Liver (tissue), 9 donors: ENCODE data around the gene SLC35F4. TPM values are rescaled to one million over a fixed set of nuclear protein-coding genes. Genes with fewer than 3 reads are reported as not detected.

ENCODE experiments used
- DNase-seq: peaks from one replicate; pipeline ENCODE4 v3.0.0-alpha.2; 2017; ENCODE audit warnings: low spot score
- H3K27ac ChIP-seq, 2 donors: one replicate each; pipeline ENCODE4 v1.7.0; 2013; ENCODE audit warnings: inconsistent platforms in 2 of 2, low read length in 2 of 2, control low read depth in 1 of 2, low read depth in 1 of 2, mild to moderate bottlenecking in 1 of 2
- H3K27me3 ChIP-seq, 4 donors: one replicate each; pipeline versions ENCODE4 v1.6.1 to v1.7.0; 2013; ENCODE audit warnings: low read length in 3 of 4, inconsistent platforms in 1 of 4, mild to moderate bottlenecking in 1 of 4, moderate library complexity in 1 of 4; ENCODE audit not compliant: control insufficient read depth in 4 of 4, insufficient read depth in 4 of 4
- H3K36me3 ChIP-seq, 4 donors: one replicate each; pipeline versions ENCODE4 v1.6.1 to v1.7.0; 2013; ENCODE audit warnings: low read length in 3 of 4, mild to moderate bottlenecking in 3 of 4, low read depth in 1 of 4, moderate library complexity in 1 of 4; ENCODE audit not compliant: control insufficient read depth in 4 of 4, insufficient read depth in 3 of 4
- H3K4me1 ChIP-seq, 4 donors: one replicate each; pipeline versions ENCODE4 v1.6.1 to v1.7.0; 2013; ENCODE audit warnings: low read length in 3 of 4, mild to moderate bottlenecking in 3 of 4, moderate library complexity in 1 of 4; ENCODE audit not compliant: control insufficient read depth in 4 of 4, insufficient read depth in 4 of 4
- H3K4me3 ChIP-seq, 3 donors: one replicate each; pipeline versions ENCODE4 v1.6.1 to v1.7.0; 2013; ENCODE audit warnings: low read length in 3 of 3, control low read depth in 1 of 3, low read depth in 1 of 3, mild to moderate bottlenecking in 1 of 3
- H3K9ac ChIP-seq, 2 donors: one replicate each; pipeline ENCODE4 v1.7.0; 2013; ENCODE audit warnings: low read length in 2 of 2, mild to moderate bottlenecking in 2 of 2, moderate library complexity in 2 of 2, control low read depth in 1 of 2, low read depth in 1 of 2
- H3K9me3 ChIP-seq, 4 donors: one replicate each; pipeline versions ENCODE4 v1.6.1 to v1.7.0; 2013; ENCODE audit warnings: low read length in 3 of 4; ENCODE audit not compliant: control insufficient read depth in 4 of 4
- EGR1 ChIP-seq, 2 donors: IDR thresholded peaks; 2 replicates each; pipeline ENCODE4 v1.6.1; 2016 to 2018; ENCODE audit warnings: antibody characterized with exemption in 2 of 2, low read depth in 2 of 2
- FOXA1 ChIP-seq: IDR thresholded peaks from 2 replicates; pipeline ENCODE4 v1.6.1; 2016; ENCODE audit warnings: antibody characterized with exemption
- FOXA2 ChIP-seq: IDR thresholded peaks from 2 replicates; pipeline ENCODE4 v1.6.1; 2016; ENCODE audit warnings: antibody characterized with exemption
- GABPA ChIP-seq, 2 donors: IDR thresholded peaks in 1 of 2; conservative IDR thresholded peaks in 1 of 2; 2 replicates each; pipeline ENCODE4 v1.6.1; 2016; ENCODE audit warnings: antibody characterized with exemption in 2 of 2, mild to moderate bottlenecking in 1 of 2, moderate library complexity in 1 of 2
- HNF4A ChIP-seq, 2 donors: conservative IDR thresholded peaks; 2 replicates each; pipeline ENCODE4 v1.6.1; 2016; ENCODE audit warnings: antibody characterized with exemption in 2 of 2, mild to moderate bottlenecking in 2 of 2
- HNF4G ChIP-seq: IDR thresholded peaks from 2 replicates; pipeline ENCODE4 v1.6.1; 2016; ENCODE audit warnings: antibody characterized with exemption
- JUND ChIP-seq, 2 donors: IDR thresholded peaks; 2 replicates each; pipeline ENCODE4 v1.6.1; 2016; ENCODE audit warnings: antibody characterized with exemption in 2 of 2
- NR2F2 ChIP-seq: IDR thresholded peaks from 2 replicates; pipeline ENCODE4 v1.6.1; 2016; ENCODE audit warnings: antibody characterized with exemption
- RAD21 ChIP-seq, 2 donors: IDR thresholded peaks; 2 replicates each; pipeline ENCODE4 v1.6.1; 2016; ENCODE audit warnings: antibody characterized with exemption in 2 of 2, mild to moderate bottlenecking in 2 of 2
- REST ChIP-seq: IDR thresholded peaks from 2 replicates; pipeline ENCODE4 v1.6.1; 2016; ENCODE audit warnings: antibody characterized with exemption, mild to moderate bottlenecking
- RXRA ChIP-seq, 2 donors: IDR thresholded peaks; 2 replicates each; pipeline ENCODE4 v1.6.1; 2017 to 2018; ENCODE audit warnings: antibody characterized with exemption in 2 of 2, mild to moderate bottlenecking in 1 of 2
- YY1 ChIP-seq: IDR thresholded peaks from 2 replicates; pipeline ENCODE4 v1.6.1; 2016; ENCODE audit warnings: antibody characterized with exemption, mild to moderate bottlenecking
- WGBS: extraction: QIAGEN DNeasy Blood & Tissue Kit; methylation state at CpG from one replicate; pipeline ENCODE4 v1.1.7; 2013; 5-methylcytosine and 5-hydroxymethylcytosine counted together
- polyA plus RNA-seq, 2 donors: library from polyadenylated mRNA; stranded (reverse) in 1 of 2; unstranded in 1 of 2; fragments of 200-250 nt in 1 of 2; fragments of >200 nt in 1 of 2; fragmentation: Nextera tagmentation in 1 of 2; extraction: Ambion mirVana in 1 of 2; gene quantifications; one replicate each; pipeline versions ENCODE4 v1.2.1 to v1.2.3, GENCODE V29; 2013 to 2015
- total RNA-seq, 2 donors: library from RNA; depleted of rRNA; stranded (reverse); fragments of >200 nt; gene quantifications; one replicate each; pipeline ENCODE4 v1.2.3, GENCODE V29; 2014
- TF ChIP-seq, protein P1 (sequence below): IDR thresholded peaks from 2 replicates; pipeline ENCODE4 v1.6.1; 2016; ENCODE audit warnings: antibody characterized with exemption
- TF ChIP-seq, protein P2 (sequence below): IDR thresholded peaks from 2 replicates; pipeline ENCODE4 v1.6.1; 2016; ENCODE audit warnings: antibody characterized with exemption
- donor health status: healthy.
- donor health status: healthy.
- donor health status: healthy.
- donor health status: healthy.
- donor health status: healthy.

The SLC35F4 gene
- total and polyA plus RNA-seq, 4 donors: not detected

DNA sequence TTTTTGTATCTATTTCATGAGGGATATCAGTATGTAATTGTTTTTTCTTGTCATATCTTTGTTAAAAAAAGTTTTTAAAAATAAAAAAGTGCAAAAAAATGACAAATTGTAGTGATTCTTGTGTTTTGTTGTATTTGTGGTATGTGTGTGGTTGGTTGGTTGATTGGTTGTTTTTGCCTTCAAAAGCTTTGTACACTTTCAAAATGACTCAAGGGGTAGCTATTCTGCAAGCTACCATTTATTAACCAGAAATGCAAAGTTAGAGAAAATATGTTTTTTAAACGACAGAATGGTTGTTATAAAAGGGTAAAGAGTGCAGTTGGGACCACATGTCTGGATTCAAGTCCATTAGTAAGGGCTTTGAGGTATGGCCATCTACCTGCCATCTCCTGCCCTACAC is 119.3 kb downstream of the SLC35F4 start:
- TF ChIP-seq RXRA (IDR thresholded peaks at IDR 0.05) (no peak), GABPA (IDR thresholded peaks at IDR 0.05 in 1 of 2, conservative IDR thresholded peaks at IDR 0.05 in 1 of 2) (no peak), JUND (IDR thresholded peaks at IDR 0.05) (no peak), NR2F2 (no peak), FOXA2 (no peak), RAD21 (IDR thresholded peaks at IDR 0.05) (no peak), FOXA1 (no peak), HNF4G (no peak), EGR1 (IDR thresholded peaks at IDR 0.05; ENCODE audit: low read depth in 2 of 2) (no peak), HNF4A (conservative IDR thresholded peaks at IDR 0.05) (no peak)
- TF ChIP-seq, protein P1, sequence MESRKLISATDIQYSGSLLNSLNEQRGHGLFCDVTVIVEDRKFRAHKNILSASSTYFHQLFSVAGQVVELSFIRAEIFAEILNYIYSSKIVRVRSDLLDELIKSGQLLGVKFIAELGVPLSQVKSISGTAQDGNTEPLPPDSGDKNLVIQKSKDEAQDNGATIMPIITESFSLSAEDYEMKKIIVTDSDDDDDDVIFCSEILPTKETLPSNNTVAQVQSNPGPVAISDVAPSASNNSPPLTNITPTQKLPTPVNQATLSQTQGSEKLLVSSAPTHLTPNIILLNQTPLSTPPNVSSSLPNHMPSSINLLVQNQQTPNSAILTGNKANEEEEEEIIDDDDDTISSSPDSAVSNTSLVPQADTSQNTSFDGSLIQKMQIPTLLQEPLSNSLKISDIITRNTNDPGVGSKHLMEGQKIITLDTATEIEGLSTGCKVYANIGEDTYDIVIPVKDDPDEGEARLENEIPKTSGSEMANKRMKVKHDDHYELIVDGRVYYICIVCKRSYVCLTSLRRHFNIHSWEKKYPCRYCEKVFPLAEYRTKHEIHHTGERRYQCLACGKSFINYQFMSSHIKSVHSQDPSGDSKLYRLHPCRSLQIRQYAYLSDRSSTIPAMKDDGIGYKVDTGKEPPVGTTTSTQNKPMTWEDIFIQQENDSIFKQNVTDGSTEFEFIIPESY: no peak
- TF ChIP-seq, protein P2, sequence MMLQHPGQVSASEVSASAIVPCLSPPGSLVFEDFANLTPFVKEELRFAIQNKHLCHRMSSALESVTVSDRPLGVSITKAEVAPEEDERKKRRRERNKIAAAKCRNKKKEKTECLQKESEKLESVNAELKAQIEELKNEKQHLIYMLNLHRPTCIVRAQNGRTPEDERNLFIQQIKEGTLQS: no peak
- no peaks in the 10 kb centered on the region for H3K4me1 ChIP-seq
- no peak overlapping the region for H3K27ac ChIP-seq
- H3K9me3 ChIP-seq: no peaks in the 10 kb centered on the region
- no peaks in the 10 kb centered on the region for H3K36me3 ChIP-seq
- no peak overlapping the region for H3K9ac ChIP-seq
- H3K4me3 ChIP-seq: no peak overlapping the region
- 17% methylated on average over 1 of the region's 1 CpG for WGBS
- DNase-seq: no peak
- H3K27me3 ChIP-seq: no peaks in the 10 kb centered on the region

- no peak overlapping the region for H3K27ac ChIP-seq
Observed at GRCh38 chr14:57739516-57739915, 126.4 kb downstream of the SLC35F4 start.

More at GRCh38 chr14:57739516-57739915, 126.4 kb downstream of the SLC35F4 start:
- DNase-seq: no peak
- no peaks in the 10 kb centered on the region for H3K36me3 ChIP-seq
- H3K9ac ChIP-seq: no peak overlapping the region
- TF ChIP-seq, protein P1: no peak
- TF ChIP-seq RXRA (IDR thresholded peaks at IDR 0.05) (no peak), REST (no peak), NR2F2 (no peak), HNF4G (no peak), YY1 (no peak), GABPA (IDR thresholded peaks at IDR 0.05 in 1 of 2, conservative IDR thresholded peaks at IDR 0.05 in 1 of 2) (no peak), HNF4A (conservative IDR thresholded peaks at IDR 0.05) (no peak)
- TF ChIP-seq, protein P2: no peak
- H3K4me1 ChIP-seq: no peaks in the 10 kb centered on the region
- no peaks in the 10 kb centered on the region for H3K9me3 ChIP-seq
- 57% methylated on average over 2 of the region's 2 CpGs for WGBS
- peaks cover 0 to 10% (median 0%) of the 10 kb centered on the region in 4 donors for H3K27me3 ChIP-seq
- H3K4me3 ChIP-seq: no peak overlapping the region
